ENCODE data around the gene SSUH2. TPM values are rescaled to one million over a fixed set of nuclear protein-coding genes. Genes with fewer than 3 reads are reported as not detected.

SSUH2 gene
- total and polyA plus RNA-seq, 2 experiments from 2014 or later: 19.7 to 21.3 TPM

- Histone ChIP-seq H4K20me1 (ENCODE audit: insufficient read depth, poor library complexity, severe bottlenecking) (no peaks in the 10 kb centered on the region), H3K27me3 (no peaks in the 10 kb centered on the region), H3K36me3 (replicated peaks; ENCODE audit: insufficient read depth, low read depth) (no peaks in the 10 kb centered on the region), H3K4me2 (no peak overlapping the region), H3K79me2 (no peaks in the 10 kb centered on the region), H3K27ac (no peak overlapping the region), H3K4me3 (no peak overlapping the region), H3K9me3 (ENCODE audit: low read depth) (no peaks in the 10 kb centered on the region), H3K4me1 (ENCODE audit: insufficient read depth) (peaks cover 2% of the 10 kb centered on the region), H3K9me2 (replicated peaks; ENCODE audit: insufficient read depth) (no peaks in the 10 kb centered on the region), H2AFZ (no peak overlapping the region)
- WGBS (ENCODE audit: low lambda C conversion rate, missing lambda C conversion rate): 79% methylated on average over 7 of the region's 7 CpGs
- no peak for DNase-seq (ENCODE audit: low spot score)
- TF ChIP-seq EZH2phosphoT487 (IDR thresholded peaks at IDR 0.05; ENCODE audit: low read depth, severe bottlenecking, unreplicated experiment): no peak
These were observed 3.1 kb downstream of the SSUH2 start for GRCh38 chr3:8641472-8641871.

- no peaks in the 10 kb centered on the region for H3K9me2 ChIP-seq (replicated peaks; ENCODE audit: insufficient read depth)
- WGBS (ENCODE audit: low lambda C conversion rate, missing lambda C conversion rate): 93% methylated on average over 1 of the region's 1 CpG
- H3K79me2 ChIP-seq: no peaks in the 10 kb centered on the region
- H3K36me3 ChIP-seq (replicated peaks; ENCODE audit: insufficient read depth, low read depth): no peaks in the 10 kb centered on the region
- no peak for DNase-seq (ENCODE audit: low spot score)
- H3K4me3 ChIP-seq: no peak overlapping the region
- no peaks in the 10 kb centered on the region for H3K9me3 ChIP-seq (ENCODE audit: low read depth)
- H3K27me3 ChIP-seq: no peaks in the 10 kb centered on the region
- no peaks in the 10 kb centered on the region for H3K4me1 ChIP-seq (ENCODE audit: insufficient read depth)
- no peaks in the 10 kb centered on the region for H4K20me1 ChIP-seq (ENCODE audit: insufficient read depth, poor library complexity, severe bottlenecking)
- H3K27ac ChIP-seq: no peak overlapping the region
- no peak overlapping the region for H2AFZ ChIP-seq
- H3K4me2 ChIP-seq: no peak overlapping the region
- TF ChIP-seq CTCF (IDR thresholded peaks at IDR 0.05; ENCODE audit: poor library complexity) (no peak), EZH2phosphoT487 (IDR thresholded peaks at IDR 0.05; ENCODE audit: low read depth, severe bottlenecking, unreplicated experiment) (no peak), EZH2 (IDR thresholded peaks at IDR 0.05; ENCODE audit: borderline replicate concordance) (no peak)
These were observed 4.4 kb downstream of the SSUH2 start for GRCh38 chr3:8640223-8640622.

- H3K27me3 ChIP-seq: no peaks in the 10 kb centered on the region
- H3K79me2 ChIP-seq: no peaks in the 10 kb centered on the region
- no peak overlapping the region for H3K4me2 ChIP-seq
- H3K4me1 ChIP-seq (ENCODE audit: insufficient read depth): no peaks in the 10 kb centered on the region
- no peak overlapping the region for H3K27ac ChIP-seq
- H3K36me3 ChIP-seq (replicated peaks; ENCODE audit: insufficient read depth, low read depth): no peaks in the 10 kb centered on the region
- H3K9me2 ChIP-seq (replicated peaks; ENCODE audit: insufficient read depth): no peaks in the 10 kb centered on the region
- H3K4me3 ChIP-seq: no peak overlapping the region
- H2AFZ ChIP-seq: no peak overlapping the region
- no peaks in the 10 kb centered on the region for H3K9me3 ChIP-seq (ENCODE audit: low read depth)
- no peak for DNase-seq (ENCODE audit: low spot score)
- WGBS (ENCODE audit: low lambda C conversion rate, missing lambda C conversion rate): 90% methylated on average over 7 of the region's 7 CpGs
- no peaks in the 10 kb centered on the region for H4K20me1 ChIP-seq (ENCODE audit: insufficient read depth, poor library complexity, severe bottlenecking)
- TF ChIP-seq EZH2phosphoT487 (IDR thresholded peaks at IDR 0.05; ENCODE audit: low read depth, severe bottlenecking, unreplicated experiment): no peak
- TF ChIP-seq CTCF (IDR thresholded peaks at IDR 0.05; ENCODE audit: poor library complexity): no peak
- TF ChIP-seq EZH2 (IDR thresholded peaks at IDR 0.05; ENCODE audit: borderline replicate concordance): no peak
These were observed 5.0 kb downstream of the SSUH2 start for GRCh38 chr3:8639659-8640000.

GRCh38 chr3:8638994-8639658 is 5.5 kb downstream of the SSUH2 start:
- Histone ChIP-seq H3K79me2 (no peaks in the 10 kb centered on the region), H3K9me2 (replicated peaks; ENCODE audit: insufficient read depth) (no peaks in the 10 kb centered on the region), H2AFZ (no peak overlapping the region), H3K27ac (no peak overlapping the region), H3K4me1 (ENCODE audit: insufficient read depth) (no peaks in the 10 kb centered on the region), H4K20me1 (ENCODE audit: insufficient read depth, poor library complexity, severe bottlenecking) (no peaks in the 10 kb centered on the region), H3K4me3 (no peak overlapping the region), H3K27me3 (no peaks in the 10 kb centered on the region), H3K36me3 (replicated peaks; ENCODE audit: insufficient read depth, low read depth) (no peaks in the 10 kb centered on the region), H3K9me3 (ENCODE audit: low read depth) (no peaks in the 10 kb centered on the region), H3K4me2 (no peak overlapping the region)
- DNase-seq (ENCODE audit: low spot score): no peak
- TF ChIP-seq EZH2phosphoT487 (IDR thresholded peaks at IDR 0.05; ENCODE audit: low read depth, severe bottlenecking, unreplicated experiment): no peak
- no peak for TF ChIP-seq EZH2 (IDR thresholded peaks at IDR 0.05; ENCODE audit: borderline replicate concordance)
- TF ChIP-seq CTCF (IDR thresholded peaks at IDR 0.05; ENCODE audit: poor library complexity): no peak
- 94% methylated on average over 13 of the region's 13 CpGs for WGBS (ENCODE audit: low lambda C conversion rate, missing lambda C conversion rate)
